Kidney (tissue), 14 donors: Measurements from ENCODE around the gene REV1. TPM values are rescaled to one million over a fixed set of nuclear protein-coding genes. Genes with fewer than 3 reads are reported as not detected.

Experiments
- DNase-seq, 5 donors: peaks; one replicate each; pipeline ENCODE4 v3.0.0-alpha.2; 2013 to 2020
- FAIRE-seq: peaks from 2 replicates; lab custom pipeline; 2012; peaks lifted over from hg19 to GRCh38; lab: Jason Lieb, UNC
- H3K27ac ChIP-seq, 2 donors: one replicate each; pipeline ENCODE4 v1.7.0; 2013; ENCODE audit warnings: low read depth in 2 of 2, low read length in 2 of 2, inconsistent platforms in 1 of 2
- H3K27me3 ChIP-seq: one replicate; pipeline ENCODE4 v1.7.1; 2013; ENCODE audit warnings: low read length, inconsistent platforms; ENCODE audit not compliant: control insufficient read depth, insufficient read depth
- H3K36me3 ChIP-seq, 3 donors: one replicate each; pipeline versions ENCODE4 v1.7.0 to v1.7.1; 2013; ENCODE audit warnings: low read length in 3 of 3, control low read depth in 1 of 3, inconsistent platforms in 1 of 3; ENCODE audit not compliant: insufficient read depth in 3 of 3, control insufficient read depth in 2 of 3
- H3K4me1 ChIP-seq, 3 donors: one replicate each; pipeline versions ENCODE4 v1.7.0 to v1.7.1; 2013; ENCODE audit warnings: low read length in 3 of 3, inconsistent platforms in 1 of 3, low read depth in 1 of 3; ENCODE audit not compliant: control insufficient read depth in 2 of 3, insufficient read depth in 2 of 3
- H3K4me3 ChIP-seq, 3 donors: one replicate each; pipeline versions ENCODE4 v1.7.0 to v1.8.1; 2013; ENCODE audit warnings: low read length in 3 of 3, control low read depth in 1 of 3, inconsistent platforms in 1 of 3
- H3K9ac ChIP-seq, 3 donors: one replicate each; pipeline versions ENCODE4 v1.7.0 to v1.7.1; 2013; ENCODE audit warnings: low read length in 3 of 3, control low read depth in 1 of 3, inconsistent platforms in 1 of 3
- H3K9me3 ChIP-seq, 3 donors: one replicate each; pipeline versions ENCODE4 v1.7.0 to v1.7.1; 2013; ENCODE audit warnings: low read length in 3 of 3, control low read depth in 1 of 3, inconsistent platforms in 1 of 3; ENCODE audit not compliant: control insufficient read depth in 2 of 3, insufficient read depth in 1 of 3
- intact Hi-C: fragments of 100-400 bp; cut with DNase I; formaldehyde crosslinking; loops from one replicate; pipeline ENCODE4 v1.11.1; 2022
- polyA plus RNA-seq: library from polyadenylated mRNA; stranded (reverse); fragments of 350-450 nt; fragmentation: Illumina TruSeq; extraction: RNeasy Lipid Tissue Mini Kit (QIAGEN cat#74804); gene quantifications from one replicate; pipeline ENCODE4 v1.2.3, GENCODE V29; 2014; ENCODE audit warnings: low read depth, low replicate concordance; ENCODE audit not compliant: insufficient read depth
- total RNA-seq: library from RNA; stranded (reverse); fragmentation: NEBNext Ultra II Directional; extraction: Animal tissue kit (Norgen Biotek cat#: 25700); gene quantifications from one replicate; pipeline ENCODE4 v1.2.1, GENCODE V29; 2021
- TF ChIP-seq, protein P1 (sequence below): IDR thresholded peaks from 3 replicates; pipeline ENCODE4 v1.5.1; 2012; ENCODE audit warnings: mild to moderate bottlenecking, moderate library complexity, borderline replicate concordance; ENCODE audit not compliant: insufficient read depth; ENCODE audit errors: extremely low read depth
- donor health status: control.
- donor health status: control.
- donor health status: control.
- donor health status: control.
- donor health status: control.
- donor health status: DM: yes; HTN: yes; CAD: no.
- donor health status: Normal renal cell carcinoma (clear cell type).

The REV1 gene
- total and polyA plus RNA-seq, 2 donors from 2014 or later, result 16.9 to 41.3 TPM

- intact Hi-C loops, result no loop called here
- Histone ChIP-seq H3K4me1 (peaks cover 0 to 6% (median 0%) of the 10 kb centered on the region in 3 donors), H3K27me3 (no peaks in the 10 kb centered on the region), H3K9ac (no peak overlapping the region), H3K9me3 (no peaks in the 10 kb centered on the region), H3K4me3 (no peak overlapping the region), H3K36me3 (peaks cover 0 to 20% (median 12%) of the 10 kb centered on the region in 3 donors), H3K27ac (peak overlapping the region; percentile 17 to 50)
- no peak for FAIRE-seq
- DNase-seq, result no peak
- TF ChIP-seq, protein P1, sequence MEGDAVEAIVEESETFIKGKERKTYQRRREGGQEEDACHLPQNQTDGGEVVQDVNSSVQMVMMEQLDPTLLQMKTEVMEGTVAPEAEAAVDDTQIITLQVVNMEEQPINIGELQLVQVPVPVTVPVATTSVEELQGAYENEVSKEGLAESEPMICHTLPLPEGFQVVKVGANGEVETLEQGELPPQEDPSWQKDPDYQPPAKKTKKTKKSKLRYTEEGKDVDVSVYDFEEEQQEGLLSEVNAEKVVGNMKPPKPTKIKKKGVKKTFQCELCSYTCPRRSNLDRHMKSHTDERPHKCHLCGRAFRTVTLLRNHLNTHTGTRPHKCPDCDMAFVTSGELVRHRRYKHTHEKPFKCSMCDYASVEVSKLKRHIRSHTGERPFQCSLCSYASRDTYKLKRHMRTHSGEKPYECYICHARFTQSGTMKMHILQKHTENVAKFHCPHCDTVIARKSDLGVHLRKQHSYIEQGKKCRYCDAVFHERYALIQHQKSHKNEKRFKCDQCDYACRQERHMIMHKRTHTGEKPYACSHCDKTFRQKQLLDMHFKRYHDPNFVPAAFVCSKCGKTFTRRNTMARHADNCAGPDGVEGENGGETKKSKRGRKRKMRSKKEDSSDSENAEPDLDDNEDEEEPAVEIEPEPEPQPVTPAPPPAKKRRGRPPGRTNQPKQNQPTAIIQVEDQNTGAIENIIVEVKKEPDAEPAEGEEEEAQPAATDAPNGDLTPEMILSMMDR, result no peak
Observed at GRCh38 chr2:99451686-99452085, 38.1 kb downstream of the REV1 start.

- TF ChIP-seq, protein P1, result no peak
- peak in 2 of 5 donors; percentile 43 to 61 for DNase-seq
- Histone ChIP-seq H3K4me3 (peak overlapping the region in 1 of 3 donors; percentile 14), H3K27me3 (no peaks in the 10 kb centered on the region), H3K9me3 (no peaks in the 10 kb centered on the region), H3K4me1 (peaks cover 0 to 6% (median 0%) of the 10 kb centered on the region in 3 donors), H3K36me3 (peaks cover 0 to 20% (median 11%) of the 10 kb centered on the region in 3 donors), H3K27ac (peak overlapping the region in 1 of 2 donors; percentile 50), H3K9ac (peak overlapping the region in 1 of 3 donors; percentile 10)
- intact Hi-C loops, result no loop called here
- peak; percentile 41 for FAIRE-seq
Observed at GRCh38 chr2:99451280-99451679, 38.5 kb downstream of the REV1 start.

DNA sequence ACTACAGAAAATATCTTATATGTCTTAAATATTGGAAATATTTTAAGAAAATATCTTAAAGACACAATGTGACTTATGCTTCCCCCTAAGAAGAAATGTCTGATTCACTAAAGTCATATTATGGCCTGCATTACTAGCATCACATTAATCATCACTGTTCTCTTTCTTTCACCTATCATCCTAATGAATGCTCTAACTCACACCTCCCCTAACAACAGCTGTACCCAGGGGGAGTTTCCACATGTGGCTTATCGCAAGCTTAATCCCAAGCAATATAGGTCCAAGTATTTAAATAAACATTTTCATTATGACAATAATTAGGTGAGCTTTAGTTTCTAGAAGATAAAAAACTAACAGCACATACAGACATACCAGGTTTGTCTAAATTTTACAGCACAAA lies 39.6 kb downstream of the REV1 start:
- H3K36me3 ChIP-seq, result peaks cover 0 to 14% (median 8%) of the 10 kb centered on the region in 3 donors
- no peak for FAIRE-seq

More for the DNA sequence above, 39.6 kb downstream of the REV1 start:
- intact Hi-C loops, result no loop called here
- no peak overlapping the region for H3K9ac ChIP-seq
- peaks cover 0 to 6% (median 0%) of the 10 kb centered on the region in 3 donors for H3K4me1 ChIP-seq
- H3K4me3 ChIP-seq, result no peak overlapping the region
- no peak for DNase-seq
- no peaks in the 10 kb centered on the region for H3K9me3 ChIP-seq
- no peak overlapping the region for H3K27ac ChIP-seq
- H3K27me3 ChIP-seq, result no peaks in the 10 kb centered on the region
- TF ChIP-seq, protein P1, result no peak
